HG03175 (cell line): ENCODE data around the gene THADA.
"Not testable (repeated sequence)": the region's sequence is repeated elsewhere in the genome, so short reads cannot be mapped to it uniquely, and the experiment has no call there.

ENCODE experiments used
- ATAC-seq: cut with Tn5 transposase; IDR thresholded peaks from one replicate; pipeline ENCODE4 v1.9.1; 2021; ENCODE audit warnings: mild to moderate bottlenecking, moderate library complexity; ENCODE audit not compliant: unreplicated experiment

The THADA gene

DNA sequence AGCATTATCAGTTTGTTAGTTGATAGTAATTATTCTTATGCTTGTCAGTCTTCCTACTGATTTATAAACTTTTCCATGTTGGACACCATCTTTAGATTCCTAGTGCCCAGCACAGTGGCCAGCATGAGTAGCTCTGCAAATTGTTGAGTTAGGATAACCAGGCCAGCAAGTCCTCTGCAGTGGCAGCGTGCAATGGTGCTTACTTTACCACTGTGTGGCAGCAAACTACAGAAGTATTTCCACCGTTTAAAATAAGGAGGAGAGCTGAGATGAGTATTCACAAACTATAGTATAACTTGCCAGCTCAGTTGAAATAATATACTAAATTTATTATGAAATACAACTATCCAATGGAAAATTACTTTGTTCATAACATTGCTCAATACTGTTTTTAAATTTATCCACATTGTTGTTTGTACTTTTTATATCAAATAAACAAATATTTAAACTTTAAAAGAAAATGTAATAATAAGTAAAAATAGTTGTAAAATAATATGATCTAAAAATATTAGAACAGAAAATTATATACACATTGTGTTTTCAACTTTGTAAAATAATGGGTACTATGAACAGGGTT lies 9.3 kb upstream of the THADA start:
- ATAC-seq: no peak

GRCh38 chr2:43604674-43605073 lies 8.8 kb upstream of the THADA start:
- no peak for ATAC-seq

- not testable (repeated sequence) for ATAC-seq
Measured at GRCh38 chr2:43600596-43600995, 4.8 kb upstream of the THADA start.

DNA sequence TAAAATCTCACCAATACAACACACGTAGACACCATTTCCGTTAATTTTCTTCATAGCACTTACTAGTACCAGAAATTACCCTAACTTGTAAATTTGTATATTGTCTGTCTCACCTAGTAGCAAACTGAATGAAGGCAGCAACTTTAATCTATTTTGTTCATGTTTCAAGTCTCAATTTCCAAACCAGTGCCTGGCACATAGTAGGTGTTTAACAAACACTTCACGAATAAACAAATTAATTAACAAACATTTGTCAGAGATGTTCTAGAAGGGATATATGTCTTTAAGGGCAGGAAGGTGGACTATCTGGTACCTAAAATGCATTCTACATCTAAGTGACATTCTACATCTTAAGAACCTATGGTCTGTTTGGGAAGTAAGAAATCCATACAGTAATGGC lies 963 bp downstream of the THADA start:
- no peak for ATAC-seq

DNA sequence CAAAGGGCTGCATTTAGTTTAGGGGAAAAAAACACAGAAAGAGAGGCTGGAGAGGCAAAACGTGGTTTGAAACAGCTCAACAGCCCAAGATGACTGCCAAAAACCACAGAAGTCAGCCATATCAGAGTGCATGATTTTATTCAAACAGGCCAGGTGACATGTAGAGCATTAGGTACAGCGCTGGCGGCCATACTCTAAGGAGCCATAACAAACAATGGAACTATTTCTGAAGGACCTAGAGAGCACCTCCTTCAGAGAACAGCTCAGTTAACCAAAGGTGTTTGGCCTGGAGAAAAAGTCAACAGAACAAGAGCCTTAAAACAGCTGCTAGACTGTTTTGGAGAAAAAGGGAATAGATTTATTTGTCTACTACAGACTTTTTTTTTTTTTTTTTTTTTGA lies 2.6 kb downstream of the THADA start:
- no peak for ATAC-seq

DNA sequence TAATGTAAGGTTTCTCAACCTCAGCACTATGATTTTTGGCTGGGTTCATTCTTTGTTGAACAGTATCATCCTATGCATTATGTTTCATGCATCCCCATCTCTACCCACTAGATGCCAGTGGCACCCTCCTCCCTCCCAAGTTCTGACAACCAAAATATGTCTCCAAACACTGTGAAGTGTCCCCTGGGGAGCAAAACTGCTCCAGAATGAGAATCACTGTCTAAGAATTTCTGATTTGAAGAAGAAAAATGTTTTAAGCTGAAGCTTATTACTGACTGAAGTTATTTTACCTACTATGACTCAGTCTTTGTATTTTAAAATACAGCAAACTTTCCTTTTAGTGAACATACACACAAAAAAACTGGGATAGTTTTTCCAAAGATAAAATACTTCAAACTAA lies 3.4 kb downstream of the THADA start:
- no peak for ATAC-seq

DNA sequence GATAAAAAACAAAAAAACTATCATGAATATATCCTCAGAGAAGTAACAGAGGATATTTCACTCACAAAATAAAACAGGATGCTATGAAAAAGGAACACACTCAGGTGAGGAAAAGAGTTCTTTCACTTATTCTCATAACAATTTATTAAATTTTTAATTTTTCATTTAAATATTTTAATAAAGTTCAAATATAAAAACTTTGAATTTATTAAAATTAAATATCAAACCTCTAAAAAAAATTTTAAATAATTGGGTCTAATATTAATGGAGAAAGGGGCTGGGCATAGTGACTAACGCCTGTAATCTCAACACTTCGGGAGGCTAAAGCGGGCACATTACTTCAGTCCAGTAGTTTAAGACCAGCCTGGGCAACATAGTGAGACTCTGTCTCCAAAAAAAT lies 10.1 kb downstream of the THADA start:
- no peak for ATAC-seq

- ATAC-seq: no peak
Measured at GRCh38 chr2:43579275-43579981, 16.4 kb downstream of the THADA start.

DNA sequence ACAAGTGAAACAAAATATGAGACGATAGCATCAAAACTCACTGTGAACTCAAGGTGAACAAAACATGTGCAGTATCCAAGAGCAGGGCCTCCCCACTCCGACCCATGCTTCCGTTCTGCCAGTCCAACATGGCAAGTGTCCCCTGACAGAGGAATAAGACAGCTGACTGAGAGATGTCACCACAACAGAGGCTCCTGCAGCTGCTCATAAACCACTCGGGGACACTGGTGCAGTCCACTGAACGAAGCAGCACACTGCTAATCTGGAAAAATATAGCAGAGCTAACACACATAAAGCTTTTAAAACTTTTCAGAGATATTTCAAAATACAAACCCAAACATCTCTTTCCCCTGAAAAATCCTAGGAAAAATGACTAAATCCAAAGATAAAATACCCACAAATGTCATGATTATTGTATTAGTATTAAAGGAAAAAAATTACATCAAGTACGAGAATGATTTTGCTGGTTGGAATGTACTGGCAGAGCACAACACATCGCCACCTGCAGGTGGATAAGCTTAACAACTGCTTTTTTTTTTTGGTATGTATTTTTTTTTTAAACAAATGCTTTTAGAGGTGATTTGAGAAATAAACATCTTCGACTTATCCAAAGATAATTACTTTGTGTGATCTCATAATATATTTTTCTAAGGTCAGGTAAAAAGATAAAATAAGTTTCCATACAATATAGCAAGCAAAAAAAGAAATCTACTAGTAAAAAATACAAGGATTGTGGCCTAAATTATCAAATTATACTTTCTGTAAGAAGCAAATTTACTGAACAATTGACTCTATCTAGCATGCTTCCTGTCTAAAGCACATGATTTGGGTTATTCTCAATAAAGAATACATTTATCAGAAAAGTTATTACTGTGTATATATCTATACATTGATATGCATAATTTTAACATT lies 18.6 kb downstream of the THADA start:
- ATAC-seq: no peak

DNA sequence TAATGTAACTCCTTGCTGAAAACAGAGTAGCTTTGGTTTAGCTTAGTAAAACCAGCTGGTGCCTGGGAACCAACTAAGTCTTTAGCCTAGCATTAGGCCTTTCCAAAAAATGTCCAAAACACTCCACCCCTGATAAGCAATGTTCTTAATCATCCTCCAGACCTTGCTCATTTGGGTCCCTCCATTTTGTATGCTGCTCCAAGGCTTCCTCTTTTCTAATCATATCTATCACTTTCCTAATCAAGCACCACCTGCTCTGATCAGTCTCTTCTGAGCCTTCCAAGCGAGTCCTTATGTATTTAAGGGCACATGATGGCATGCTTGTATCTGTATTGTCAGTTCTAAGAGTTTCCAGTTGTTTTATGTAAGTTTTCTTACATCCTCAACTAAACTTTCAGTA lies 23.6 kb downstream of the THADA start:
- no peak for ATAC-seq

DNA sequence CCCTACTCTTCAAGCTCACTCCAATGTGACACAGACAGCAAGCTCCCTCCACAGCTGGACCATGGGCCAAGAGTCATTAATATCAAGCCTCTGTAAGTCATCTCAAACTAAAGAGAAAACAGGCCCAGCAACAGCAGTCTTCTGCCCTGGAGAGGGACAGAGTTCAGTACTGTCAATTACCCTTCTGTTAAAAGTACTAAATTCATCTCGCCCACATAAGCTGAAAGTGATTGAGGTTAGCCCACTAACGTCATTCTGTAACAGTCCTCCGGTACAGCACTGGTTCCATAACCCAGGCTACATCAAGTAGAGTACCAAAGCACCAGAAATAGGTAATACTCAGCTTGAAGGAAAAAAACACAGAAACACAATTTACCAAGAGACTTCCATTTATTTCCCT lies 25.9 kb downstream of the THADA start:
- no peak for ATAC-seq

DNA sequence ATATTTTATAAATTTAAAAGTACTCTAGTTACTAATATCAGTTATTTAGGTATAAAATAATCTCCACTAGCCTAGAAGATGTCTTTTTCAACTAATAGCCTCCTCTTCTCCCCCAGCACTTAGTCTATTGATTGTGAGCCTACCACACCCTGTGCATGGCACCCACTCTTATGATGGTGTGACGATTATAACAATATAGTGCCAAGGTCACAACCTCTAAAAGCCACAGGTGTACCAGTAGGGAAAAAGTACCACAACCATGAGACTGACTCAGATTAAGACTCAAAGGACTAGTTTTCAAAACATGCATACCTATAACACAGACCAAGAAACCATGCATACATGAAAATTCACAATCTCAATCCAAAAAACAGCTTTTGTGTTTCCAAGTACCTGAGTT lies 27.6 kb downstream of the THADA start:
- ATAC-seq: no peak

- no peak for ATAC-seq
Measured at GRCh38 chr2:43566461-43566729, 29.4 kb downstream of the THADA start.

DNA sequence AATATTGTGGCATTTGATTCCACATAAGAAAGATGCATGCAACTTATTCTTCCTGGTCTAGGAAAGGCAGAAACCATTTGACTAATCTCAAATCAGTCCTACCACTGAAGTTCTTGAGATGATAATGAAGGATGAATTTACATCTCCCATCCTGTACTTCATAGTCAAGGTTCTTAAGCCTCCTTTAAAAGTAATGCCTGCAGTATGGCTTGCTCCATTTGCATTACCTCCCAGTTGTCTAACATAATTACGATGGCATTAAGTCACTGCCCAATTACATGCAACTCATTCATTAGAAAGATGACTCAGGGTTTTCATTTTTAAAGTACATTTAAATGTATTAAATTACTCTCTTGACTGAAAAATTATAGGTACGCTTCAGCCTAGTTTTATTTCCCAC lies 32.2 kb downstream of the THADA start:
- no peak for ATAC-seq

DNA sequence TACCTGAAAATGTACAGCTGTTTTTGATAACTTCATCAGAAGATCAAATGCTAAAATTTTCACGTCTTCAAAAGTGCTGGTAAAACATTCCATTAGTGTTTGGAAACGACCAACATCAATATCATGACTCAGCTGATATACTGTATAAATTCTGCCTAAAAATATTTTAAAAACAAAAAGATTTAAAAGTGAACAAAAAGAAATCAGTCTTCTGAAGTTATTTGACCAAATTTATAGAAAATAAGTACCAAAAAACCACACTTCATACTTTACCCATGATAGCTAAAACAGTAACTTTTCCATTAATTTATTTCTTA lies 35.6 kb downstream of the THADA start:
- no peak for ATAC-seq

GRCh38 chr2:43559391-43560230 lies 36.2 kb downstream of the THADA start:
- peak; percentile 78 for ATAC-seq

DNA sequence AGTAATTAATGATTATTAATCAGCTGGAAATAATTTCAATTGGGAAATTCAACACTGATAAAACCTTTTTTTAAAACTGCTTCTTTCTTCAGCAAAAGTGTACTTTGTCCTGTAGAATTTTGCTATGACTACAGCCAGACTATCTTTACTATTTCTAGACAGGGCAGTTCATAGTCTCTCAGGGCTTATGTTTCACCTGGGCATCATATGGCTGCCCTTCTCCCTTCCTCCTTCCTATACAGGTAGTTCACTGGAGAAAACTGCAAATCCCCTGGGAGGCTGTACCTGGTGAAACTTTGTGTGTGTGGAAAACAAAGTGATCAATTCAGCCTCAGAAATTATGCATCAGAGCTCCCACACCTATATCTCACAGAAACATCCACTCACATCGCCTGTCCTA lies 38.6 kb downstream of the THADA start:
- no peak for ATAC-seq

GRCh38 chr2:43556256-43556655 lies 39.6 kb downstream of the THADA start:
- no peak for ATAC-seq

DNA sequence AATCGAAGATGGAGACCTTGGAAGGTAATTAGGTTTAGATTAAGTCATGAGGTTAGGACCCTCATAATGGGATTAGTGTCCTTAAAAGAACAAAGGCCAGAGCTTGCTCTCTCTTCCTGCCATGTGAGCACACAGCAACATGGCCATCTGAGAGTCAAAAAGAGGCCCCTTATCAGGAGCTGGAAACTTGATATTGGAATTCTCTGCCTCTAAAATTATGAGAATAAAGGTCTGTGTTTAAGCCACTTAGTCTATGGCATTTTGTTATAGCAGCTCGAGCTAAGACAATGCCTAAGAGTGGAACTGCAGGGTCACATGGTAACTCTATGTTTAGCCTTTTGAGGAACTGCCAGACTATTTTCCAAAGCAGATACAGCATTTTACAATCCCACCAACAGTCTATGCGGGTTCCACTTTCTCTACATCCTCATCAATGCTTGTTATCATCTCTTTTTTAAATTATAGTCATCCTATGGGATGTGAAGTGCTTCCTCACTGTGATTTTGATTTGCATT lies 42.4 kb downstream of the THADA start:
- ATAC-seq: no peak

GRCh38 chr2:43551990-43552389 lies 43.8 kb downstream of the THADA start:
- no peak for ATAC-seq

DNA sequence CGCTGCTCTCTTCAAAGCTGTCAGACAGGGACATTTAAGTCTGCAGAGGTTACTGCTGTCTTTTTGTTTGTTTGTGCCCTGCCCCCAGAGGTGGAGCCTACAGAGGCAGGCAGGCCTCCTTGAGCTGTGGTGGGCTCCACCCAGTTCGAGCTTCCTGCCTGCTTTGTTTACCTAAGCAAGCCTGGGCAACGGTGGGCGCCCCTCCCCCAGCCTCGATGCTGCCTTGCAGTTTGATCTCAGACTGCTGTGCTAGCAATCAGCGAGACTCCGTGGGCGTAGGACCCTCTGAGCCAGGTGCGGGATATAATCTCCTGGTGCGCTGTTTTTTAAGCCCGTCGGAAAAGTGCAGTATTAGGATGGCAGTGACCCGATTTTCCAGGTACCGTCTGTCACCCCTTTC lies 47.5 kb downstream of the THADA start:
- ATAC-seq: not testable (repeated sequence)
